ENCODE results near the gene PNLIPRP2. TPM values are rescaled to one million over a fixed set of nuclear protein-coding genes. Genes with fewer than 3 reads are reported as not detected.

The PNLIPRP2 gene
- total RNA-seq, 1 experiment from 2014 or later: not detected

DNA sequence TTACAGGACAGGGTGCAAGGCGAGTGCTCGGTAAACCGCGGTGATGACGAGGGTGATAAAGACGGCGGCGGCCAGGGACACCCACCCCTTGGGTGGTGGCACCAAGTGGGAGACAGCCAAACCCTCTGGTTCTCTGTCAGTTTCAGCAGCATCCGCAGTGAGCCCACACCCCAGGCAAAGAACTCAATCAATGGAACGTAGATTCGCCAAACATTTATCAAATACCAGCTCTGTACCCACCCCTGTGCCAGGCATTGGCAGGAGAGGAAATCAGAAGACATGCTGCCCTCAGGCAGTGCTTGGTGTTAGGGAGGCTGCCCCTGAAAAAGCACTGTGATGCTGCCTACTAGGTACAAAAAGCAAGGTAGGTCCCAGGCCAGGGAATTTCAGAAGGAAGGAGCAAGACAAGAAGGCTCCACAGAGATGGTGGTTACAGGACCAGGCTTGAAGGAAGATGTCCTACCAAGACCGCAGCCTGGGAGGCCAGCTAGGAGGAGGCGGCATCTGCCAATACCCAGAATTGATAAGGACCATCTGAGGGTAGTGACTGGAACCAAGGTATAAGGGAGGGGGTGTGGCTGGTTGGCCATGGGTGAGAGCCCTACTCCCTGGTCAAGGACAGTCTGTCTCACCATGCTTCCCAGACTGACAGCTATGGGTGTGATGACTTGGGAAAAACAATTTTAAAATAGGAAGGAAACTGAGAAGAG lies 10.2 kb upstream of the PNLIPRP2 start:
- no TSS peak for BruUV-seq (replicated peaks)
- DNase-seq (ENCODE audit: unreplicated experiment): no peak
- Mint-ChIP-seq H3K4me1 (ENCODE audit: insufficient read depth, unreplicated experiment) (no peaks in the 10 kb centered on the region), H3K9me3 (ENCODE audit: unreplicated experiment) (no peaks in the 10 kb centered on the region), H3K4me3 (ENCODE audit: unreplicated experiment) (no peak overlapping the region), H3K36me3 (ENCODE audit: insufficient read depth, unreplicated experiment) (no peaks in the 10 kb centered on the region), H3K27ac (ENCODE audit: low read depth, unreplicated experiment) (no peak overlapping the region), H3K27me3 (ENCODE audit: insufficient read depth, unreplicated experiment) (no peaks in the 10 kb centered on the region)
- ChIA-PET POLR2A (interaction anchor here (0.7 kb wide), 1 partner anchor 13 kb away, joined by 3 read pairs; no protein-coding TSS in a partner anchor), CTCF (interaction anchor here (0.6 kb wide), 1 partner anchor 121 kb away, joined by 4 read pairs; no protein-coding TSS in a partner anchor)
- intact Hi-C loops (cut with micrococcal nuclease): no loop called here
- TF ChIP-seq, protein P1, sequence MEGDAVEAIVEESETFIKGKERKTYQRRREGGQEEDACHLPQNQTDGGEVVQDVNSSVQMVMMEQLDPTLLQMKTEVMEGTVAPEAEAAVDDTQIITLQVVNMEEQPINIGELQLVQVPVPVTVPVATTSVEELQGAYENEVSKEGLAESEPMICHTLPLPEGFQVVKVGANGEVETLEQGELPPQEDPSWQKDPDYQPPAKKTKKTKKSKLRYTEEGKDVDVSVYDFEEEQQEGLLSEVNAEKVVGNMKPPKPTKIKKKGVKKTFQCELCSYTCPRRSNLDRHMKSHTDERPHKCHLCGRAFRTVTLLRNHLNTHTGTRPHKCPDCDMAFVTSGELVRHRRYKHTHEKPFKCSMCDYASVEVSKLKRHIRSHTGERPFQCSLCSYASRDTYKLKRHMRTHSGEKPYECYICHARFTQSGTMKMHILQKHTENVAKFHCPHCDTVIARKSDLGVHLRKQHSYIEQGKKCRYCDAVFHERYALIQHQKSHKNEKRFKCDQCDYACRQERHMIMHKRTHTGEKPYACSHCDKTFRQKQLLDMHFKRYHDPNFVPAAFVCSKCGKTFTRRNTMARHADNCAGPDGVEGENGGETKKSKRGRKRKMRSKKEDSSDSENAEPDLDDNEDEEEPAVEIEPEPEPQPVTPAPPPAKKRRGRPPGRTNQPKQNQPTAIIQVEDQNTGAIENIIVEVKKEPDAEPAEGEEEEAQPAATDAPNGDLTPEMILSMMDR (IDR thresholded peaks at IDR 0.05; ENCODE audit: unreplicated experiment): no peak

GRCh38 chr10:116611153-116611545 lies 9.6 kb upstream of the PNLIPRP2 start:
- no peak for DNase-seq (ENCODE audit: unreplicated experiment)
- CTCF ChIA-PET: interaction anchor here (0.6 kb wide), 1 partner anchor 818 kb away, joined by 3 read pairs; no protein-coding TSS in a partner anchor
- POLR2A ChIA-PET: interaction anchor here (0.7 kb wide), 1 partner anchor 14 kb away, joined by 3 read pairs; no protein-coding TSS in a partner anchor
- no TSS peak for BruUV-seq (replicated peaks)
- intact Hi-C loops (cut with micrococcal nuclease): no loop called here
- no peaks in the 10 kb centered on the region for H3K36me3 Mint-ChIP-seq (ENCODE audit: insufficient read depth, unreplicated experiment)
- H3K27ac Mint-ChIP-seq (ENCODE audit: low read depth, unreplicated experiment): no peak overlapping the region
- no peaks in the 10 kb centered on the region for H3K9me3 Mint-ChIP-seq (ENCODE audit: unreplicated experiment)
- H3K4me3 Mint-ChIP-seq (ENCODE audit: unreplicated experiment): no peak overlapping the region
- no peaks in the 10 kb centered on the region for H3K4me1 Mint-ChIP-seq (ENCODE audit: insufficient read depth, unreplicated experiment)
- TF ChIP-seq, protein P1 (IDR thresholded peaks at IDR 0.05; ENCODE audit: unreplicated experiment): no peak
- H3K27me3 Mint-ChIP-seq (ENCODE audit: insufficient read depth, unreplicated experiment): no peaks in the 10 kb centered on the region

- ChIA-PET CTCF (interaction anchor here (0.6 to 1.0 kb wide), 4 partner anchors 8 to 1196 kb away, joined by 3 read pairs; partner anchors contain the start of gene PNLIPRP2), POLR2A (no interaction called here)
- BruUV-seq (replicated peaks): no TSS peak
- TF ChIP-seq, protein P1 (IDR thresholded peaks at IDR 0.05; ENCODE audit: unreplicated experiment): no peak
- H3K4me3 Mint-ChIP-seq (ENCODE audit: unreplicated experiment): no peak overlapping the region
- H3K27ac Mint-ChIP-seq (ENCODE audit: low read depth, unreplicated experiment): no peak overlapping the region
- intact Hi-C loops (cut with micrococcal nuclease): no loop called here
- no peaks in the 10 kb centered on the region for H3K27me3 Mint-ChIP-seq (ENCODE audit: insufficient read depth, unreplicated experiment)
- H3K9me3 Mint-ChIP-seq (ENCODE audit: unreplicated experiment): no peaks in the 10 kb centered on the region
- H3K36me3 Mint-ChIP-seq (ENCODE audit: insufficient read depth, unreplicated experiment): no peaks in the 10 kb centered on the region
- no peak for DNase-seq (ENCODE audit: unreplicated experiment)
- no peaks in the 10 kb centered on the region for H3K4me1 Mint-ChIP-seq (ENCODE audit: insufficient read depth, unreplicated experiment)
These were observed 8.5 kb upstream of the PNLIPRP2 start for GRCh38 chr10:116612107-116612769.

DNA sequence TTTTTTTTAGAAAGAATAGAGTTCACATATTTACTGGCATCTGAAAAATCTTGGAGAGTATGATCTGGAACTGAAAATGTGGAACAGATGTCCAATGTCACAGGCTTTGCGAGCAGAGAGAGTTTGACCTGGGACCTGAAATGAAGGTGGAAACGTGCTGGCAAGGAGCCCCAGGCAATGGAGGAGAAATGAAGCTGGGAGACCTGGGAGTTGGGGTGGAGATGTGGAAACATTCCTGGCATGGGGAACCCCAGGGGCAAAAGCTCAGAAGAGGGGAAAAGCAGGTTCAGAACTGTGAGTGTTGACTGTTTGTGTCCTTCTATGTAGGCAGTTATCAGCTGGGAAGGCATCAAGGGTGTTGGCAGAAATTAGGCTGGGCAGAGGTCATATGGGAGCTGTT lies 7.3 kb upstream of the PNLIPRP2 start:
- Mint-ChIP-seq H3K36me3 (ENCODE audit: insufficient read depth, unreplicated experiment) (no peaks in the 10 kb centered on the region), H3K27ac (ENCODE audit: low read depth, unreplicated experiment) (no peak overlapping the region), H3K4me3 (ENCODE audit: unreplicated experiment) (no peak overlapping the region), H3K27me3 (ENCODE audit: insufficient read depth, unreplicated experiment) (no peaks in the 10 kb centered on the region), H3K4me1 (ENCODE audit: insufficient read depth, unreplicated experiment) (no peaks in the 10 kb centered on the region), H3K9me3 (ENCODE audit: unreplicated experiment) (no peaks in the 10 kb centered on the region)
- TF ChIP-seq, protein P1 (IDR thresholded peaks at IDR 0.05; ENCODE audit: unreplicated experiment): no peak
- DNase-seq (ENCODE audit: unreplicated experiment): no peak
- POLR2A ChIA-PET: no interaction called here
- CTCF ChIA-PET: interaction anchor here (0.6 kb wide), 1 partner anchor 787 kb away, joined by 3 read pairs; no protein-coding TSS in a partner anchor
- no TSS peak for BruUV-seq (replicated peaks)
- intact Hi-C loops (cut with micrococcal nuclease): no loop called here

All from MCF 10A (cell line).